Fibroblast of skin of scalp (primary cell): ENCODE measurements around the gene VASN.
A peak's percentile ranks its signal among the peaks of the same experiment; 100 is the strongest.

Source experiments
- DNase-seq: peaks from one replicate; pipeline ENCODE4 v3.0.0-alpha.2; 2013

The VASN gene

DNA sequence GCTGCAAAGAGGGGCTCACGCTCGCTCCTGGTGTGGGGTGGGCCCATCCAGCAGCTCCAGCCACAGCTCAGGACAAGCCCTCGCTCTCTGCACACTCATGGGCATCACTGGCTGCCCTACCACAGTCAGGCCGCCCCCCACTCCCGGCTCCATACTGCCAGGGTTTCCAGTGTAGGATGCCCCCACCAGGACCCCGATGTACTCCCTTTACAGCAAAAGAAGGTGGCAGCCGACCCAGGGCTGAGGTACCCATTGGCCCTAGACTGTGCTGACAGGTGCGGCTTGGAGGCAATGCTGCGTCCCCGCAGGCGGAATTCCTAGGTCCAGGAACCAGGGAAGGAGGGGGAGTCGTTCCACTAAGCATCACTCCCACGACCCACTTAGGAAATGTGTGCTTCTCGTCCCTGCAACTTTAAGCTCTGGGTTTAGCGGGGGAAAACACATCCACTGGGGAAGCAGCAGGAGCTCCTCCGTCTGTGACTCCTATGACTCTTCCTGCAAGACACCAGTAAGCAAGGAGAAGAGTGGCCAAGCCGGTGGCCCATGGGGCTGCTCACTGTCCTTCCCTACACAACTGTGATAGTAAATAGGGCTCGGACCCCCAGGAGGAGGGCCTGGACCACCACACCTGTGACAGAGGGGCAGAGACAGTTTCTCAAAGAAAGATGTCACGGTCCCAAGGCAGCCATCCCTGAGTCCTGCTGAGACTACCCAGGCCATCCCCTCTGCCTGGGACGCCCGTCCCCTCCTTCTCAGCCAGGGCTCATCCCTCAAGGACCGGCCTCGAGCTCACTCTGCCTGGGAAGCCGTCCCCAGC lies 31.7 kb downstream of the VASN start:
- no peak for DNase-seq

DNA sequence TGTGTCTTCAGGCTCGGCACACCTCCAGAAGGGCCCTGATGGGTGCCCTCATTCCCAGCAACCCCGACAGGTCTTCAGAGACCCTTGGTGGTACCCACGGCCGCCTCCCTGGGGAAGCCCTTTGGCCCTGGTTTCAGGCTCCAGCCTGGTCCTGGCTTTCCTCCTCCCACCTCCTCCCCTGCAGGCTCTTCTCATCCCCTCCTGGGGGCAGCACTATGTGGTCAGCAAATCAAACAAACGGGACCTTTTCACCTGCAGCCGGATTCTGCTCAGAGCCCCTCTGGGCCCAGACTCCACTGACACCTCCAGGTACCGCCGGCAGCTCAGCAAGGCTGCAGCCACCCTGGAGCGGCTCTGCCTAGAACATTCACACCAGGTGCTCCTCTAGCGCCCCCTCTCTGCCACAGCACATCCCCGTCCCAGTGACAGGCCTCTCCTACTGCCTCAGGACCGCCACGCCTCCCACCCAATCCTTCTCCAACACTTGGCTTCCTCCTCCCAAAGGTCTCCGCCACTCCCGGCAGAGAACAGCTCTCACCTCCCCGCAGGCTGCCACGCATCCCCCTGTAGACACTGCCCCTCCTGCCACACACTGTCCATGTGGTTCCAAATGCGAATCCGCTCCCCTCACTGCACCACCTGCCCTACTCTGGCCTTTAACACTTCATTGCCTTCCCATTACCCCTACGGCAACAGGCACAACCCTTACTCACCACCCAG lies 32.8 kb downstream of the VASN start:
- DNase-seq: peak; percentile 54

DNA sequence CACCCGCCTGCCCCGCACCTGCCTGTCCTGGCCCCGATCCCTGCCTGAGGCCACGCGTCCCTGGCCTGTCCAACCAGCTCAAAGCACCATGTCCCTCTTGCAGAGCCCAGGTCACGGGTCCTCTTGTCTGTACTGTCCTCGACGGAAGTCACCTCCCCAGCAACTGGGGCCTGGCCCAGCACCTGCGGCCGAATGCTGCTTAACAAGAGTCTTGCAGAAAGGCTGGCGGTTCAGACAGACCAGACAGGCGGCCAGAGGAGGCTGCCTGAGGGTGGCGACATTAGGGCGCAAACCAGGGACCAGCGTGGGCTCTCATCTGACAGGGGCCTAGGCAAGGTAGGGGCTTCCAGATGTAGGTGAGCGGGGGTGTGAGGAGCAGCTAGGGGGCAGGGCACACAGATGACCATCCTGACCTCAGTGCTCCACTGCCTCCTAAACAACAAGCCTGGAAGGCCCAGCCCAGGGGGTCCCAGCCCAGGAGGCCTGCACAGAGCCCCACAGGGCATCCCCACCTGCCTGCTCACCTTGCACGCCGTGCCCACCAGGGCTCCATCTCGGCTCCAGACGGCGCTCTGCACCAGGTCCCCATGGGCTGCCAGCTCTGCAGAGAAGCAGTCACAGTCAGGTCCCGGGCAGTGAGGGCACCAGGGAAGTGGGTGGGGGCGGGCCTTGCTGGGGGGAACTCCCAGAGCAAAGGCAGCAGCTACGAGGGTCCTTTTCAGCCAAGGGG lies 33.5 kb downstream of the VASN start:
- DNase-seq: no peak

- DNase-seq: no peak
Observed at GRCh38 chr16:4407543-4408322, 36.1 kb downstream of the VASN start.

DNA sequence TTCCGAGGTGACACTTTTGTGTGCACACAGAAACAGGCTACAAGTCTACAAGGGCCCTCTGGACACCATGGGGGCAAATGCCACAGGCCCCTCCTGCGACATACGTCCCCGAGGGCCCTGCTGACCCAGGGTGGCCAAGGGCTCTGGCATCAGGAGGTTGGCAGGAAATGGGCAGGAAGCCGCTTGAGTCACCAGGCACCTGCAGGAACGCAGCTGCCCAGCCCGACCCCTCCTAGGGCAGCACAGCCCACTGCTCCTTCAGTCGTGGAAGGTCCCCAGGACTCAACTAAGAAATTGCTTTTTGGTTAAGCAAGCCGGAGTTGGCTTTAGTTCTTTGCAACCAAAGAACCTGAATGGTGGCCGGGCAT lies 36.7 kb downstream of the VASN start:
- no peak for DNase-seq

DNA sequence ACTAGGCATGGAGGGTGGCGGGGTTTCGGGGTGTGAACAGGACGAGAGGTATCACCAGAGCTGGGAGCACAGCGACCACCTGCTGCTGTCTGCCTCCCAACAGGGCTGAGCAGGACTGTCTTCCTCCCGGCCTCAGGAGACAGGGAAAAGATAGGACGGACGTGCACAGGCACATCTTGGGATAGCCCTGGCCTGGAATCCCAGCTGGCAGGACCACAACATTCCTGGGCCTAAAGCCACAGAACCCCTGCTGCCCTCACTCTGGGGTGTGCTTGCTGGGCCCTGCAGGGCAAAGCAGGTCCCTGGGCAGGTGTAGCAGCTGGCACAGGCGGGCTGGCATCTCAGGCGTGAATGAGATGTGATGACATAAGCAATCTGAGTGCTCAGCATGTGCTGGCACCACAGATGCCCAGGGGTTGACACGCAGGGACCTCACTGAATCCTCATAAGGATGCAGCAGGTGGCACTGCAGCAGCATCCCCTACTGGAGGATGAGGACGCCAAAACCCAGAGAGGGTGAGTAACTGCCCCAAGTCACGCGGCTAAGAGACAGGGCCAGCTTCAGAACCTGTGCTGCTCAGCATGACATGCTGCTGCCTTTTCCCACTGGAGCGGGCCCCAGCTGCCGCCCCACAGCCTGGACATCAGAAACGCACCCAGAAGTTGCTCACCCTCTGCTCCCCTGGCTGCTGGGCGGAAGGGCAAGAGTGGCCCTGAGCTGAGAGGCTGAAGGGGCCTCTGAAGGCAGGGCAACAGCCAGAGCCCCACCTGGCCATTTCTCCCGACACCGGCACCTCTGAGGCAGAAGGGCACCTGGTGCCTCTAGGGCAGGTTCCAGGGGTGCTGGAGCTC lies 37.7 kb downstream of the VASN start:
- no peak for DNase-seq

DNA sequence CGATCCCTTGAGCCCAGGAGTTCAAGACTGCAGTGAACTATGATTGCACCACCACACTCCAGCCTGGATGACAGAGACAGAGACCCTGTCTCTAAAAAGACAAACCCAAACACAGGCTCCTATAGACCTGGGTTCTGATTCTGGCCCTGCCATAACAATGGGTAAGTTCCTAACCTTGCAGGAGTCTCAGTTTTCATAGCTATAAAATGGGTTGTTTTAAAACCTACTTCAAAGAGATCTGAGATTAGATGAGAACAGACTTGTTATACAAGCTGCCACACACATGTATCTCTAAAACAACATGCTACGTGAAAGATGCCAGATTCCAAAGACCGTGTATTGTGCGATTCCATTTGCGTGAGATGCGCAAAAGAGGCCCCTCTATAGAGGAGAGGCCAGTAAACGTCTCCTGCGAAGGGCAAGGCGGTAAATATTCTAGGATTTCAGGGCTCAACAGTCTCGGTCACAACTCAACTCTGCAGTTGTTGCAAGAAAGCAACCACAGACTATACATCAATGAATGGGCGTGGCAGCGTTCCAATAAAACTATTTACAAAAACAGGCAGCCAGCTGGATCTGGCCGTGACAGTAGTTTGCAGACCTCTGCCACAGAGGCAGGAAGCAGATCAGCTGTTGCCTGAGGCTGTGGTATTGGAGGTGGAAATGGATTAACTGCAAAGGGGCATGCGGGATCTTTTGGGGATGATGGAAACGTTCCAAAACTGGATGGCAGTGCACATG lies 38.9 kb downstream of the VASN start:
- DNase-seq: peak; percentile 88

DNA sequence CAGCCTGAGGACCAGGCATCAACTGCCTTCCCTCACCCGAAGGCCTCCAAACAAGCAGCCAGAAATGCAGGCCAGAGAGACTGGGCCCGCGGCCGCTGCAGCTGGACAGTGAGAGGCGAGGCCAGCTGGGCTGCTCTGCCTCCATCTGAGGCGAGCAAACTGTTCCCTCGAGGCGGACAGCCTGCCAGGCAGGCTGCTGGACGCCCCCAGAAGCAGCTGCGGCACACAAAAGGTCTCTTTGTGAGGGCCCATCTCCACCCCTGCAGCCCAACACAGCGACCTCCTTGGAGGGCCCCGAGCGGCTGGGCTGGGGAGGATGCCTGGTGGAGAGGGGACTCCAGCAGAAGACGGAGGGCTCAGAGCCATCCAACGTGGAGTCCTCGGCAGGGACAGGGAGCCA lies 40.0 kb downstream of the VASN start:
- no peak for DNase-seq

- DNase-seq: no peak
Observed at GRCh38 chr16:4412159-4412558, 40.5 kb downstream of the VASN start.

DNA sequence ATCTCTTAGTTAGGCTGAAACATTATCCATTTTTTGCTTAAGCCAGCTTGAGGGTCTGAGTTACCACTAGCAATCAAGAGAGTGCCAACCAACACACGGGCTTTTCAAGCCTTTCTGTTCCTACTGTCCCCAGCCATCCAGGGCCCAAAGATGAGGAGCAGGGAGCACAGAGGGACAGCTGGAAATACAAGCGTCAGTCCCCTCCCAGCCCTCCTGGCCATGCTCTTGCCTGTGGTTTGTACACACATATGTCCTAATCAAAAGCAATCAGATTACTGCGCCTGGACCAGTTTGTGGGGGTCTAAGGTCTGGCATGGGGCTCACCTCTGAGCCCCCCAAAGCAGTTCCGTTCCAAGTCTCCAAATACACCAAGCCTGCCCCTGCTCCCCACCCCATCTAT lies 41.2 kb downstream of the VASN start:
- DNase-seq: no peak

DNA sequence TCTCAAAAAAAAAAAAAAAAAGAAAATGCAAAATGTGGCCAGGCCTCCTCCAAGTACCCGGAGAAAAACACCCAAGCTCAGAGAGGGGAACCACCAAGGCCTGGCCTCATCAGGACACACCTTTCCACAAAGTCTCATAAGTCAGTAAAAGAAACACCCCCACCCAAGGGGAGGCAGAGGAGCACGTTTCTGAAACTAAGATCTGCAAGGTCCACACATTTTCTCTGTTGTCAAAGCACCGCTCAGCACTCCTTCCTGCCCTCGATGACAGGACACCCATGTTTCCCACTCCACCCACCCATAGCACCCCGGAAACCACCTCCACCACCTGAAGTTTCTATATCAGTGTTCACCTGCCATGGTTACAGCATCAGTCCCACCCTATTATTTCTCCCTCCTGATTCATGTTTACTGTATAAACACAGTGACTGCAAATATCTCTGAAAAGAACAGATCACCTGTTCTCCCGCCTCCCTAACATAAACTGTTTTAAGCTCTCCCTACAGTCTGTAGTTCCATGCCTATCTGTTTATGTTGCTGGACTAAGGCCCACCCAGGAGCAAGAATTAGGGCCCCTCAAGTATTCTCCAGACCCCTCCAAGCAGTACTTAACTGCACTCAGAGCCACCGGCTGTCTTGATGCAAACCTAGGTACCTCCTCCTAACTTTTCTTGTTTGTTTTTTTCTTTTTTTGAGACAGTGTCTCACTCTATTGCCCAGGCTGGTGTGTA lies 42.7 kb downstream of the VASN start:
- DNase-seq: no peak

- DNase-seq: no peak
Observed at GRCh38 chr16:4415538-4416199, 44.0 kb downstream of the VASN start.

DNA sequence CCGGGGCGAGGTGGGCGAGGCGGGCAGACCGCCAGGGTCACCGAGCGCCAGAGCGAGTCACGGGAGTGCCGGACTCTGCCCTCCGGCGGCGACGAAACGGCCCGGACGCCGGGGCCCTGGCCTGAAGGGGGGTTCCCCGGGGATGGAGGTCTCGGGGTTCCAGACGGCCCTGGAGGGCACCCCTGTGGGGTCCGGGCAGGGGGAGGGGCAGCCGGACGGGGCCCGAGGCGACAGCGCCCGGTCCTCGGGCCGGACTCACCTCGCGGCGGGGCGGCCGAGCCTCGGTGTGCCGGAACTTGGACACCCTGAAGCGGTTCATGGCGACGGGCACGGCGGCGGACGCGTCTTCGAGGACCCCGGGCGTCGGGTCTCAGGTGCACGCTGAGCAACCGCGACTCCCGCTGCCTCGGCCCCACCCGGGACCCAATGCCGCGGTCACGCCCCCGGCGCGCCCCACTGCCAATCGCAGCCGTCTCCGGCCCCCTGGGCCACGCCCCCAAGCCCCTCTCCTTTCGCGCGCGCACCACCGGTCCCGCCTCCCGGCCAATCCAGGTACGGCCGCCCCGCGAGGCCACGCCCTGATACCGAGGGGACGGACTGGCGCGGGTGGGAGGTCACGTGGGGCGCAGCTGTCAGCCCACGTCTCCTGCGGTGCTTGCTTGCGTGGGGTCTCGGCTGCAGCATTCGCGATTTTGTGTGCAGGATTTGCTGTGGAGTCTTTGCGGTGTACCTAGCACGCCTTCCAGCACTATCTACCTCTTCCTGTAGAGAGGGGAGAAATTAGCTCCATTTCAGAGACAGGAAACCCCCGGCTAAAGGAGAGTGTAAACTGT lies 44.8 kb downstream of the VASN start, which contains the start of gene CORO7:
CORO7 (minus strand) TSS at position 397 of the 833 bp plus-strand sequence; CDS start at position 319, 78 bp downstream.
- DNase-seq: peak; percentile 88

- no peak for DNase-seq
Observed at GRCh38 chr16:4419402-4419959, 47.8 kb downstream of the VASN start.

GRCh38 chr16:4420505-4421105 lies 49.0 kb downstream of the VASN start:
- no peak for DNase-seq

DNA sequence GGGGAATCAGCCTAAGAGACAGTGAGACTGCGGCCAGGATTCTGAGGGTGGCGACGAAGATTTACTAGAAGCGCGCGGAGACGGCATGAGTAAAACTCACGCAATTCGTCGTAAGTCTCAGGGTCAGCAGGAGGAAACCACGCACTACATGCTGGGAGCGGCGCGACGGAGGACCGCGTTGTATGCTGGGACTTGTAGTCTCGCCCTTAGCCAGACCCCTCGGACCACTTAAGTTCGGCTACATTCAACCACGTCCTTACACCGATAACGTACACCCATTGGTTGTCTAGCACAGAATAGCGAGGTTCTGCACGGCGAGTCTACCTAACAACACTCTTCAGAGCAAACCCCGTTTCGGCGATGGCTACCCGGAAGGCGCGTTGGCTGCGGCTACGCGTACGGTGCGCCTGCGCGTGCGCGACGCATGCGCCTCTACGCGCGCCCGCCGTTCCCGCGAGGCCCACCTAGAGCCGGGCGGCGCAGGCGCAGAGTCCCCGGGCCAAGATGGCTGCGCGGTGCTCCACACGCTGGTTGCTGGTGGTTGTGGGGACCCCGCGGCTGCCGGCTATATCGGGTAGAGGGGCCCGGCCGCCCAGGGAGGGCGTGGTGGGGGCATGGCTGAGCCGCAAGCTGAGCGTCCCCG lies 53.9 kb downstream of the VASN start, which contains the start of gene DNAJA3:
DNAJA3 (plus strand) TSS at position 491 of the 643 bp plus-strand sequence; CDS start at position 505, 14 bp downstream.
- DNase-seq: peak; percentile 97
